NCI-H69 (cell line): ENCODE results near the gene FAM76B.
"Not testable (repeated sequence)": the region's sequence is repeated elsewhere in the genome, so short reads cannot be mapped to it uniquely, and the experiment has no call there.

Experiments
- DNase-seq: peaks from one replicate; lab custom pipeline; 2025; lab: John Stamatoyannopoulos, UW

Gene FAM76B

GRCh38 chr11:95789506-95790122 is at the start of gene FAM76B:
TSS of gene FAM76B (minus strand) at chr11:95789782. CDS start at chr11:95789478, 304 bp downstream.
- DNase-seq = peak; percentile 100

- DNase-seq = peak; percentile 89
Measured at GRCh38 chr11:95835768-95836488, 46.3 kb upstream of the FAM76B start.

GRCh38 chr11:95835351-95835750 is 45.8 kb upstream of the FAM76B start:
- DNase-seq = peak; percentile 70

GRCh38 chr11:95833378-95833777 is 43.8 kb upstream of the FAM76B start:
- DNase-seq = no peak

GRCh38 chr11:95832763-95833162 is 43.2 kb upstream of the FAM76B start:
- DNase-seq = no peak

- DNase-seq = no peak
Measured at GRCh38 chr11:95831198-95831883, 41.8 kb upstream of the FAM76B start.

- no peak for DNase-seq
Measured at GRCh38 chr11:95829580-95830259, 40.1 kb upstream of the FAM76B start.

GRCh38 chr11:95827696-95828095 is 38.1 kb upstream of the FAM76B start:
- no peak for DNase-seq

GRCh38 chr11:95821640-95822039 is 32.1 kb upstream of the FAM76B start:
- no peak for DNase-seq

GRCh38 chr11:95816037-95816436 is 26.5 kb upstream of the FAM76B start:
- DNase-seq = no peak

- not testable (repeated sequence) for DNase-seq
Measured at GRCh38 chr11:95811052-95811451, 21.5 kb upstream of the FAM76B start.

- DNase-seq = not testable (repeated sequence)
Measured at GRCh38 chr11:95806464-95806863, 16.9 kb upstream of the FAM76B start.

- DNase-seq = no peak
Measured at GRCh38 chr11:95805869-95806268, 16.3 kb upstream of the FAM76B start.

GRCh38 chr11:95803973-95804372 is 14.4 kb upstream of the FAM76B start:
- DNase-seq = no peak

GRCh38 chr11:95802806-95803205 is 13.2 kb upstream of the FAM76B start:
- no peak for DNase-seq

GRCh38 chr11:95800438-95800837 is 10.9 kb upstream of the FAM76B start:
- DNase-seq = no peak

GRCh38 chr11:95799546-95799945 is 10.0 kb upstream of the FAM76B start:
- DNase-seq = no peak

GRCh38 chr11:95796501-95796900 is 6.9 kb upstream of the FAM76B start:
- peak; percentile 45 for DNase-seq

- peak; percentile 91 for DNase-seq
Measured at GRCh38 chr11:95795627-95796295, 6.2 kb upstream of the FAM76B start.

GRCh38 chr11:95794086-95794485 is 4.5 kb upstream of the FAM76B start:
- peak; percentile 38 for DNase-seq

- no peak for DNase-seq
Measured at GRCh38 chr11:95793116-95793515, 3.5 kb upstream of the FAM76B start.

- no peak for DNase-seq
Measured at GRCh38 chr11:95792700-95793099, 3.1 kb upstream of the FAM76B start.
